Chondrocyte (in vitro differentiated cells): ENCODE data around the gene PPFIA2. TPM values are rescaled to one million over a fixed set of nuclear protein-coding genes. Genes with fewer than 3 reads are reported as not detected.

Source experiments
- DNase-seq: peaks from one replicate; pipeline ENCODE4 v3.0.0; 2021; ENCODE audit warnings: mixed read lengths, low spot score
- H3K27ac Mint-ChIP-seq: one replicate; pipeline ENCODE4 v1.8.0; 2021; ENCODE audit warnings: mild to moderate bottlenecking, moderate library complexity, mixed read lengths; ENCODE audit not compliant: unreplicated experiment
- H3K27me3 Mint-ChIP-seq: 2 replicates; pipeline ENCODE4 v1.8.0; 2021; ENCODE audit warnings: low read depth, mixed read lengths
- H3K36me3 Mint-ChIP-seq: 2 replicates; pipeline ENCODE4 v1.8.0; 2021; ENCODE audit warnings: low read depth, mixed read lengths
- H3K4me1 Mint-ChIP-seq: 2 replicates; pipeline ENCODE4 v1.8.0; 2021; ENCODE audit warnings: low read depth, mild to moderate bottlenecking, mixed read lengths
- H3K4me3 Mint-ChIP-seq: one replicate; pipeline ENCODE4 v1.8.0; 2021; ENCODE audit warnings: mild to moderate bottlenecking, moderate library complexity, mixed read lengths; ENCODE audit not compliant: unreplicated experiment
- H3K9me3 Mint-ChIP-seq: 2 replicates; pipeline ENCODE4 v1.8.0; 2021; ENCODE audit warnings: low read depth, mixed read lengths
- total RNA-seq: library from RNA; stranded (reverse); gene quantifications from 3 replicates; pipeline ENCODE4 v1.2.1, GENCODE V29; 2021
- TF ChIP-seq, protein P1 (sequence below): fragments of 200-600 bp; sonication (generic); IDR thresholded peaks from 2 replicates; pipeline ENCODE4 v1.5.0; 2021; ENCODE audit warnings: antibody characterized with exemption, mild to moderate bottlenecking, moderate library complexity

The PPFIA2 gene
- total RNA-seq, 1 donor from 2014 or later = not detected

DNA sequence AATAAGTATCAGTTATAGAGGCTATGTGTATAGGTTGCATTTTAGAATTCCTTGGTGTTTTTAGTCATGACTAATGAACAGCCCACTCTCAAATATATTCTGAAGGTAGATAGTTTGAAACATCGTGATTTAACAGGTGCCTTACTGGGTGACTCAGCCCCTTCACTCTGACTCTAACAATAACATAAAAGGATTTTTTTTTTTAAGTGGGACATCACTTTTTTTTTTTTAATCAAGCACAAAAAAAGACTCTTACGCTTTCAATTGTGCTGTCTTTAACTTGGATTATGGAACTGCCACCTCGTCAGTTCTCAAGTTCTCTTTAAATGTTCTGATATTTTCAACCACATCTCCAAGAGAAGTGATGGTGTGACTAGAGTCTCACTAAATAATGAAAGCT lies 46.6 kb downstream of the PPFIA2 start:
- H3K36me3 Mint-ChIP-seq = no peaks in the 10 kb centered on the region
- H3K4me3 Mint-ChIP-seq = no peak overlapping the region
- TF ChIP-seq, protein P1, sequence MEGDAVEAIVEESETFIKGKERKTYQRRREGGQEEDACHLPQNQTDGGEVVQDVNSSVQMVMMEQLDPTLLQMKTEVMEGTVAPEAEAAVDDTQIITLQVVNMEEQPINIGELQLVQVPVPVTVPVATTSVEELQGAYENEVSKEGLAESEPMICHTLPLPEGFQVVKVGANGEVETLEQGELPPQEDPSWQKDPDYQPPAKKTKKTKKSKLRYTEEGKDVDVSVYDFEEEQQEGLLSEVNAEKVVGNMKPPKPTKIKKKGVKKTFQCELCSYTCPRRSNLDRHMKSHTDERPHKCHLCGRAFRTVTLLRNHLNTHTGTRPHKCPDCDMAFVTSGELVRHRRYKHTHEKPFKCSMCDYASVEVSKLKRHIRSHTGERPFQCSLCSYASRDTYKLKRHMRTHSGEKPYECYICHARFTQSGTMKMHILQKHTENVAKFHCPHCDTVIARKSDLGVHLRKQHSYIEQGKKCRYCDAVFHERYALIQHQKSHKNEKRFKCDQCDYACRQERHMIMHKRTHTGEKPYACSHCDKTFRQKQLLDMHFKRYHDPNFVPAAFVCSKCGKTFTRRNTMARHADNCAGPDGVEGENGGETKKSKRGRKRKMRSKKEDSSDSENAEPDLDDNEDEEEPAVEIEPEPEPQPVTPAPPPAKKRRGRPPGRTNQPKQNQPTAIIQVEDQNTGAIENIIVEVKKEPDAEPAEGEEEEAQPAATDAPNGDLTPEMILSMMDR = no peak
- no peaks in the 10 kb centered on the region for H3K4me1 Mint-ChIP-seq
- no peaks in the 10 kb centered on the region for H3K9me3 Mint-ChIP-seq
- DNase-seq = no peak
- H3K27ac Mint-ChIP-seq = no peak overlapping the region
- peaks cover 3% of the 10 kb centered on the region for H3K27me3 Mint-ChIP-seq

DNA sequence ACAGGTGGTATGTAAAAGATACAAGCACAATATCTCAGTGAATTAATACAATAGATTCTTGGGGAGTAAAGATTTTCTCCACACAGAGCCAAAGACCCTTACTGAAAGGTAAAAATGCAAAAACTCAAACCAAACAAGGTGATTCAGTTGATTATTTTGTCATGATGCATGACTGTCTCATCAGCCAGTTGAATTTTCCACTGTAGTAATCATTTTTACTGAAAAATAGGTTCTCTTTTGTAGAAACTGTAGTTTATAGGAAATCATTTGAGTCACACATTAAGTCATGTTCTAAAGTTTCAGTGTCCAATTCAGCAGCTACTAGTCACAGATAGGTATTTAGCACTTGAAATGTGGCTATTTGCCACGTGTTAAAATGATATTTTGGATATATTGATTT lies 53.6 kb downstream of the PPFIA2 start:
- Mint-ChIP-seq H3K27ac (no peak overlapping the region), H3K4me1 (no peaks in the 10 kb centered on the region), H3K27me3 (no peaks in the 10 kb centered on the region), H3K4me3 (no peak overlapping the region), H3K36me3 (no peaks in the 10 kb centered on the region), H3K9me3 (no peaks in the 10 kb centered on the region)
- TF ChIP-seq, protein P1 = no peak
- DNase-seq = no peak

DNA sequence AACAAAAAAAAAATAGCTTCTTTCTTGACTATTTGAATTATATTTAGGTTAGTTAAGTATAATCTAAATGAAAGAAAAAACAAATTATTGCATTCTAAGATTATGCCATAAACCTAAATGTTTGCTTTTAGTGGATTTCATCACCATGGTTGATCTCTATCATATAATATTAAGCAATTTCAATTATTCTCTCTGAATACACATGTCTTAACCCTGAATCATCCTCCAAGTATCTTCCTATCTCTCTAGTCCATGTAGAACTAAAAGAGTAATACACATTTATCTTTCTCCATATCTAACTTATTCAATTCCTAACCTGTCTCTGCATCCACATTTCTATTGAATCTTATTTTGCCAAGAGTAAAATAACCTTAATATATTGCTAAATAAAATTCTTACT lies 59.6 kb downstream of the PPFIA2 start:
- TF ChIP-seq, protein P1 = no peak
- Mint-ChIP-seq H3K9me3 (no peaks in the 10 kb centered on the region), H3K27ac (no peak overlapping the region), H3K36me3 (no peaks in the 10 kb centered on the region), H3K4me1 (no peaks in the 10 kb centered on the region), H3K27me3 (no peaks in the 10 kb centered on the region), H3K4me3 (no peak overlapping the region)
- DNase-seq = no peak

DNA sequence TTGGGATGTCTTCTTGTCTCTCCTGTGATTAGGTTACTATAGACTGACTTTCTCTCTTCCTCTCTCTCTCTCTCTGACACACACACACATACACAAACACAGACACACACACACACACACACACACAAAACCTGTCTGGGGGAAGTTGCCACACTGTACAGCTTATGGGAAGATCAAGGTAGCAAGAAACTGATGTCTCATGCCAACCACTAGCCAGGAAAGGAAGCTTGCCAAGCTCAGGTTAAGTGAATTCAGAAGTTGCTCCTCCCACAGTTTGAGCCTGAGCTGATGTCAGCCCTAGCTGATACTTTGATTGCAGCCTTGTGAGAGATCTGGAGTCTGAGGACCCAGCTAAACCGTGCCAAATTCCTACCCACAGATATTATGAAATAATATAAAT lies 67.1 kb downstream of the PPFIA2 start:
- DNase-seq = no peak
- Mint-ChIP-seq H3K36me3 (no peaks in the 10 kb centered on the region), H3K27ac (no peak overlapping the region), H3K27me3 (peaks cover 2% of the 10 kb centered on the region), H3K4me1 (no peaks in the 10 kb centered on the region), H3K4me3 (no peak overlapping the region), H3K9me3 (no peaks in the 10 kb centered on the region)
- TF ChIP-seq, protein P1 = no peak

DNA sequence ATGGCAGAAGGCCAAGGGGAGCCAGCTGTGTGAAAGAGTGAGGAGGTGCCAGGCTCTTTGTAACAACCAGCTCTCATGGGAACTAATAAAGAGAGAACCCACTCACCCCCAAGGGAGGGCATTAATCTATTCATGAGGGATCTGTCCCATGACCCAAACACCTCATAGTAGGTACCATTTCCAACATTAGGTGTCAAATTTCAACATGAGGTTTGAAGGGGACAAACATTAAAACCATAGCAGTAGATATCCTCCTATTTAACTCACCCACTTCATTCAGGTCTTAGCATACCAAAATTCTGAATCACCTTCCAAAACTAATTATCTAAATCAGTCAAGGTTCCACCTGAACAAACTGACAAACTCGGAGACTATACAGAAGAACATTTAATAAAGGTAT lies 75.3 kb downstream of the PPFIA2 start:
- TF ChIP-seq, protein P1 = no peak
- H3K9me3 Mint-ChIP-seq = no peaks in the 10 kb centered on the region
- no peak overlapping the region for H3K27ac Mint-ChIP-seq
- H3K4me3 Mint-ChIP-seq = no peak overlapping the region
- DNase-seq = no peak
- no peaks in the 10 kb centered on the region for H3K4me1 Mint-ChIP-seq
- H3K36me3 Mint-ChIP-seq = no peaks in the 10 kb centered on the region
- H3K27me3 Mint-ChIP-seq = peaks cover 9% of the 10 kb centered on the region
